H1 (cell line): ENCODE measurements around the gene TTBK1. TPM values are rescaled to one million over a fixed set of nuclear protein-coding genes. Genes with fewer than 3 reads are reported as not detected.

ENCODE experiments used
- CTCF ChIA-PET: fragments of 300-600 bp; sonication (Branson Sonifier 250); formaldehyde crosslinking; loops from one replicate; lab custom pipeline; 2021; ENCODE audit not compliant: partially characterized antibody; lab: Charles Lee
- POLR2A ChIA-PET: fragments of 300-600 bp; sonication (Branson Sonifier 250); formaldehyde crosslinking; loops from one replicate; lab custom pipeline; 2021; ENCODE audit warnings: inconsistent platforms; ENCODE audit not compliant: partially characterized antibody; lab: Charles Lee
- DNase-seq, 2 experiments: peaks; one replicate each; pipeline versions ENCODE4 v3.0.0 to v3.0.0-alpha.2; 2010 to 2022; ENCODE audit warnings: low spot score in 2 of 2, low read depth in 1 of 2, mixed read lengths in 1 of 2
- FAIRE-seq: peaks from 2 replicates; lab custom pipeline; 2011; peaks lifted over from hg19 to GRCh38; lab: Jason Lieb, UNC
- H2AFZ ChIP-seq: 2 replicates; pipeline ENCODE4 v1.8.1; 2012; ENCODE audit warnings: low read length, inconsistent platforms
- H2AK5ac ChIP-seq: 2 replicates; pipeline ENCODE4 v1.6.1; 2013; ENCODE audit warnings: low read depth, low read length
- H2BK120ac ChIP-seq: replicated peaks from 2 replicates; pipeline ENCODE3; 2013; ENCODE audit warnings: low read depth, low read length, inconsistent platforms
- H2BK12ac ChIP-seq: 2 replicates; pipeline ENCODE4 v1.6.1; 2013; ENCODE audit warnings: low read depth, low read length
- H2BK15ac ChIP-seq: 2 replicates; pipeline ENCODE4 v1.6.1; 2013; ENCODE audit warnings: low read length
- H2BK20ac ChIP-seq: 2 replicates; pipeline ENCODE4 v1.6.1; 2013; ENCODE audit warnings: low read length
- H2BK5ac ChIP-seq: 2 replicates; pipeline ENCODE4 v1.6.1; 2013; ENCODE audit warnings: low read depth, low read length
- H3K14ac ChIP-seq: 2 replicates; pipeline ENCODE4 v1.6.1; 2013; ENCODE audit warnings: inconsistent platforms; ENCODE audit not compliant: insufficient read length
- H3K18ac ChIP-seq: 2 replicates; pipeline ENCODE4 v1.6.1; 2013; ENCODE audit warnings: low read length; ENCODE audit errors: extremely low read depth
- H3K23ac ChIP-seq: 2 replicates; pipeline ENCODE4 v1.6.1; 2013; ENCODE audit warnings: inconsistent platforms; ENCODE audit not compliant: insufficient read length
- H3K23me2 ChIP-seq: 2 replicates; pipeline ENCODE4 v1.6.1; 2013; ENCODE audit warnings: low read depth, low read length
- H3K27ac ChIP-seq: 2 replicates; pipeline ENCODE4 v1.6.1; 2011; ENCODE audit warnings: low read depth, low read length, inconsistent platforms
- H3K27me3 ChIP-seq, 4 experiments: replicated peaks in 1 of 4; 1 replicate in 1 of 4; 2 replicates in 3 of 4; pipeline versions ENCODE4 v1.6.1 to v1.8.1; 2011 to 2013; ENCODE audit warnings: low read length in 3 of 4, mild to moderate bottlenecking in 3 of 4, inconsistent platforms in 2 of 4, mixed read lengths in 2 of 4, moderate library complexity in 1 of 4; ENCODE audit not compliant: control insufficient read depth in 3 of 4, insufficient read depth in 3 of 4; ENCODE audit errors: extremely low read depth in 1 of 4
- H3K36me3 ChIP-seq, 4 experiments: 2 replicates each; pipeline versions ENCODE4 v1.6.1 to v1.8.1; 2011 to 2013; ENCODE audit warnings: mild to moderate bottlenecking in 4 of 4, low read length in 3 of 4, moderate library complexity in 2 of 4, control low read depth in 1 of 4, inconsistent platforms in 1 of 4; ENCODE audit not compliant: insufficient read depth in 4 of 4, control insufficient read depth in 2 of 4
- H3K4ac ChIP-seq: replicated peaks from 2 replicates; pipeline ENCODE3; 2013; ENCODE audit warnings: low read length, low read depth, mixed read lengths, inconsistent platforms; ENCODE audit not compliant: insufficient read length
- H3K4me1 ChIP-seq, 4 experiments: replicated peaks in 1 of 4; 1 replicate in 1 of 4; 2 replicates in 3 of 4; pipeline versions ENCODE4 v1.6.1 to v1.8.1; 2011 to 2013; ENCODE audit warnings: low read length in 3 of 4, inconsistent platforms in 2 of 4, mixed read lengths in 1 of 4; ENCODE audit not compliant: insufficient read depth in 4 of 4, control insufficient read depth in 3 of 4
- H3K4me2 ChIP-seq, 2 experiments: 2 replicates each; pipeline versions ENCODE4 v1.6.1 to v1.8.1; 2011 to 2013; ENCODE audit warnings: low read depth in 2 of 2, low read length in 2 of 2, control low read depth in 1 of 2, inconsistent platforms in 1 of 2, mild to moderate bottlenecking in 1 of 2; ENCODE audit not compliant: insufficient read depth in 1 of 2
- H3K4me3 ChIP-seq, 4 experiments: fragments of 200-600, 300-600 bp in 1 of 4; sonication (generic), shearing (Covaris generic), sonication (Bioruptor Twin) in 1 of 4; 2 replicates each; pipeline versions ENCODE4 v1.5.1 to v1.8.1; 2011 to 2016; ENCODE audit warnings: low read length in 4 of 4, low read depth in 3 of 4, control low read depth in 2 of 4, inconsistent platforms in 2 of 4, mild to moderate bottlenecking in 2 of 4, mixed read lengths in 1 of 4, moderate library complexity in 1 of 4; ENCODE audit not compliant: insufficient read depth in 2 of 4; ENCODE audit errors: extremely low read depth in 1 of 4
- H3K56ac ChIP-seq: replicated peaks from 2 replicates; pipeline ENCODE3; 2013; ENCODE audit warnings: low read depth, mild to moderate bottlenecking, mixed read lengths, low read length, inconsistent platforms; ENCODE audit not compliant: insufficient read length
- H3K79me1 ChIP-seq: 2 replicates; pipeline ENCODE4 v1.6.1; 2013; ENCODE audit warnings: low read depth, low read length, control low read depth
- H3K79me2 ChIP-seq, 2 experiments: 2 replicates each; pipeline versions ENCODE4 v1.6.1 to v1.8.1; 2012 to 2013; ENCODE audit warnings: low read length in 2 of 2, mild to moderate bottlenecking in 2 of 2, inconsistent platforms in 1 of 2; ENCODE audit not compliant: insufficient read depth in 2 of 2, control insufficient read depth in 1 of 2
- H3K9ac ChIP-seq, 4 experiments: replicated peaks in 1 of 4; 1 replicate in 1 of 4; 2 replicates in 3 of 4; pipeline versions ENCODE4 v1.6.1 to v1.8.1; 2011 to 2013; ENCODE audit warnings: low read depth in 3 of 4, low read length in 3 of 4, control low read depth in 2 of 4, mild to moderate bottlenecking in 2 of 4, moderate library complexity in 2 of 4, inconsistent platforms in 1 of 4; ENCODE audit errors: extremely low read depth in 1 of 4
- H3K9me3 ChIP-seq, 2 experiments: 2 replicates each; pipeline versions ENCODE4 v1.6.1 to v1.8.1; 2012 to 2013; ENCODE audit warnings: mild to moderate bottlenecking in 2 of 2, moderate library complexity in 2 of 2, control low read depth in 1 of 2, inconsistent platforms in 1 of 2, low read depth in 1 of 2, low read length in 1 of 2, mixed read lengths in 1 of 2; ENCODE audit not compliant: insufficient read depth in 2 of 2
- H4K20me1 ChIP-seq, 2 experiments: replicated peaks in 1 of 2; 2 replicates each; pipeline versions ENCODE3 to v1.8.1; 2011 to 2013; ENCODE audit warnings: inconsistent platforms in 2 of 2, low read length in 2 of 2, mild to moderate bottlenecking in 1 of 2; ENCODE audit not compliant: insufficient read depth in 2 of 2, control insufficient read depth in 1 of 2
- H4K5ac ChIP-seq: 2 replicates; pipeline ENCODE4 v1.6.1; 2013; ENCODE audit warnings: low read length, low read depth, mixed read lengths, inconsistent platforms; ENCODE audit not compliant: insufficient read length
- H4K8ac ChIP-seq: 2 replicates; pipeline ENCODE4 v1.8.0; 2013; ENCODE audit warnings: mild to moderate bottlenecking, moderate library complexity, low read length, inconsistent platforms; ENCODE audit not compliant: insufficient read depth; ENCODE audit errors: extremely low read depth
- H4K91ac ChIP-seq: replicated peaks from 2 replicates; pipeline ENCODE3; 2013; ENCODE audit warnings: low read length, mixed read lengths, inconsistent platforms; ENCODE audit not compliant: insufficient read length
- CEBPB ChIP-seq: IDR thresholded peaks from 2 replicates; pipeline ENCODE4 v1.6.1; 2012; ENCODE audit warnings: low read depth, low read length
- EGR1 ChIP-seq: IDR thresholded peaks from 2 replicates; pipeline ENCODE4 v1.6.1; 2011; ENCODE audit warnings: low read depth, low read length, borderline replicate concordance
- EP300 ChIP-seq, 2 experiments: IDR thresholded peaks; 1 replicate in 1 of 2; 2 replicates in 1 of 2; pipeline ENCODE4 v1.6.1; 2011 to 2012; ENCODE audit warnings: low read depth in 2 of 2, low read length in 2 of 2, mild to moderate bottlenecking in 2 of 2, borderline replicate concordance in 1 of 2, inconsistent platforms in 1 of 2, moderate library complexity in 1 of 2
- HDAC6 ChIP-seq: IDR thresholded peaks from one replicate; pipeline ENCODE4 v1.7.1; 2012; ENCODE audit warnings: low read depth, mild to moderate bottlenecking, inconsistent platforms, low read length, moderate library complexity
- JUN ChIP-seq: IDR thresholded peaks from 2 replicates; pipeline ENCODE4 v1.6.1; 2011; ENCODE audit warnings: low read depth, mild to moderate bottlenecking, improper control_type of control experiment, low read length
- KDM5A ChIP-seq: fragments of 200-600 bp; IDR thresholded peaks from 2 replicates; pipeline ENCODE4 v1.7.1; 2012; ENCODE audit warnings: mild to moderate bottlenecking, low read length, inconsistent platforms, mixed read lengths
- POU5F1 ChIP-seq: IDR thresholded peaks from 2 replicates; pipeline ENCODE4 v1.6.1; 2011; ENCODE audit warnings: low read depth, mild to moderate bottlenecking, low read length, moderate library complexity
- RFX5 ChIP-seq: IDR thresholded peaks from 2 replicates; pipeline ENCODE4 v1.6.1; 2011; ENCODE audit warnings: low read depth, low read length, improper control_type of control experiment, borderline replicate concordance
- SIN3A ChIP-seq, 2 experiments: IDR thresholded peaks in 1 of 2; conservative IDR thresholded peaks in 1 of 2; 2 replicates each; pipeline ENCODE4 v1.6.1; 2011 to 2012; ENCODE audit warnings: low read length in 2 of 2, improper control_type of control experiment in 1 of 2, low read depth in 1 of 2, mild to moderate bottlenecking in 1 of 2
- SUZ12 ChIP-seq: fragments of 200-600 bp; sonication (generic); IDR thresholded peaks from 2 replicates; pipeline ENCODE4 v1.6.1; 2012; ENCODE audit warnings: mild to moderate bottlenecking, inconsistent platforms, low read length, moderate library complexity, mixed read lengths
- TAF1 ChIP-seq: IDR thresholded peaks from 2 replicates; pipeline ENCODE4 v1.6.1; 2011; ENCODE audit warnings: mild to moderate bottlenecking, low read depth, low read length
- WGBS, 2 experiments: shearing (Covaris generic) in 1 of 2; methylation state at CpG; one replicate each; pipeline versions ENCODE4 v1.1.6 to v1.1.7; 2013 to 2015; ENCODE audit warnings: low lambda C conversion rate in 2 of 2, mixed read lengths in 2 of 2, inconsistent platforms in 1 of 2, low coverage in 1 of 2, missing lambda C conversion rate in 1 of 2; ENCODE audit not compliant: insufficient replicate concordance in 2 of 2, insufficient coverage in 1 of 2, insufficient read length in 1 of 2; ENCODE audit errors: extremely low coverage in 1 of 2, missing lambda C conversion rate in 1 of 2; 5-methylcytosine and 5-hydroxymethylcytosine counted together
- polyA plus RNA-seq, 7 experiments: library from polyadenylated mRNA; depleted of rRNA in 3 of 7; stranded (reverse) in 5 of 7; unstranded in 2 of 7; fragments of >200 nt in 5 of 7; fragments of 200-250 nt in 2 of 7; gene quantifications; 1 replicate in 5 of 7; 2 replicates in 1 of 7; 4 replicates in 1 of 7; pipeline versions ENCODE4 v1.2.1 to v1.2.3, GENCODE V29; 2011 to 2013; ENCODE audit warnings: missing spikeins in 2 of 7, mixed read lengths in 2 of 7
- total RNA-seq: library from RNA; stranded (reverse); fragmentation: NEBNext Ultra II Directional; extraction: Animal tissue kit (Norgen Biotek cat#: 25700); gene quantifications from 2 replicates; pipeline ENCODE4 v1.2.1, GENCODE V29; 2021

Gene TTBK1
- total and polyA plus RNA-seq, 2 of the 8 experiments (the other 6 are each of a cell fraction or from before 2014, with no cell fraction given), result 0.53 to 1.6 TPM

GRCh38 chr6:43258807-43259686 lies 15.8 kb downstream of the TTBK1 start:
- Histone ChIP-seq H2BK5ac (no peak overlapping the region), H4K20me1 (peaks cover 0 to 2% of the 10 kb centered on the region in 2 experiments), H3K79me2 (no peaks in the 10 kb centered on the region), H3K4me3 (no peak overlapping the region), H3K79me1 (no peaks in the 10 kb centered on the region), H3K9me3 (no peaks in the 10 kb centered on the region), H3K27ac (no peak overlapping the region), H3K27me3 (no peaks in the 10 kb centered on the region), H3K4me2 (no peak overlapping the region), H3K4me1 (no peaks in the 10 kb centered on the region; a peak in 1 of 7 replicates), H2BK120ac (no peak overlapping the region), H3K4ac (no peak overlapping the region), H2BK12ac (no peak overlapping the region), H3K23ac (no peak overlapping the region), H4K8ac (no peak overlapping the region; the same call in 1 of the 2 replicates), H3K56ac (no peak overlapping the region), H2AK5ac (no peak overlapping the region), H2BK15ac (no peak overlapping the region), H3K14ac (no peak overlapping the region), H3K23me2 (no peaks in the 10 kb centered on the region), H2BK20ac (no peak overlapping the region), H3K18ac (no peak overlapping the region; the same call in 1 of the 2 replicates), H3K36me3 (no peaks in the 10 kb centered on the region), H3K9ac (no peak overlapping the region), H4K91ac (no peak overlapping the region), H4K5ac (no peak overlapping the region), H2AFZ (no peak overlapping the region)
- DNase-seq, result no peak
- ChIA-PET CTCF (interaction anchor here (0.6 to 1.9 kb wide), 6 partner anchors 9 to 75 kb away, joined by 3 to 5 read pairs (median 4); partner anchors contain the start of gene DNPH1), POLR2A (interaction anchor here (1.0 to 1.4 kb wide), 3 partner anchors 11 to 79 kb away, joined by 3 to 6 read pairs (median 5); no protein-coding TSS in a partner anchor)
- 93% methylated on average over 23 of the region's 30 CpGs; no CpG with 5 or more reads in 1 of the 2 experiments for WGBS, 2 experiments
- no peak for FAIRE-seq
- TF ChIP-seq EP300 (IDR thresholded peaks at IDR 0.05; ENCODE audit: borderline replicate concordance in 1 of 2, low read depth in 2 of 2, low read length in 2 of 2), result no peak
- no peak for TF ChIP-seq RFX5
- no peak for TF ChIP-seq KDM5A
- TF ChIP-seq EGR1, result no peak
- no peak for TF ChIP-seq SIN3A (conservative IDR thresholded peaks at IDR 0.05 in 1 of 2, IDR thresholded peaks at IDR 0.05 in 1 of 2; ENCODE audit: low read depth in 1 of 2, low read length in 2 of 2)
- no peak for TF ChIP-seq POU5F1
- no peak for TF ChIP-seq CEBPB
- no peak for TF ChIP-seq HDAC6
- no peak for TF ChIP-seq SUZ12
- TF ChIP-seq JUN, result no peak
- no peak for TF ChIP-seq TAF1
